ENCODE data around the gene MMP24.
A peak's percentile ranks its signal among the peaks of the same experiment; 100 is the strongest.
"Not testable (repeated sequence)": the region's sequence is repeated elsewhere in the genome, so short reads cannot be mapped to it uniquely, and the experiment has no call there.

The MMP24 gene

DNA sequence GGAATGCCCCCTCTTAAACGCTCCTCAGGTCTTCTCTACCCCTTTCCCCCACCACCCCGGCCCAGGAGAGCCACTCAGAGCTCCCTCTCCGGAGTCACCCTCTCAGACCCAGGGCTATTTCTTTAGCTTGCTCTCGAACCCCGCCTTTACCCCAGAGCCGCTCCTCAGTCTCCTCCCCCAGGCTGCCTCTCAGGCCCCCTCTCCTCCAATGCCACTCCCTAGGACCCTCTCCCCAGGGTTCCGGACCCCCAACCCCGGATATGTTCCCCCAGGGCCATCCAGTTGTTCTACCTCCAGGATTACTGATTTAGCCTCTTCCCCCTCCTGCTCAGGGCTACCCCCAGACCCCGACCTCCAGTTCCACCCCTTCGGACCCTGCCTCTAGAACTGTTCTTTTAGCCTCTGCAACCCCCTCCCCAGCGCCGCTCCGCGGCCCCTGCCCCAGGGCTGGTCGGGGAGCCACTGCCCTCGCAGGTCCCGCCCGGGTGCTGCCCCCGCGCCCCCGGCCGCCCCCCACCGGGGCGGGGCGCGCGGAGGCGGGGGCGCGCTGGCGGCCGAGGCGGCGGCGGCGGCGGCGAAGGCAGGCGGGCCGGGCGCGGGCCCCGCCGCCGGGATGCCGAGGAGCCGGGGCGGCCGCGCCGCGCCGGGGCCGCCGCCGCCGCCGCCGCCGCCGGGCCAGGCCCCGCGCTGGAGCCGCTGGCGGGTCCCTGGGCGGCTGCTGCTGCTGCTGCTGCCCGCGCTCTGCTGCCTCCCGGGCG is at the start of gene MMP24:
TSS of gene MMP24 (plus strand) at position 565 of the 758 bp plus-strand sequence. CDS start at position 614, 49 bp downstream.
- H3K27me3 Mint-ChIP-seq (ENCODE audit: low read depth): peaks cover 59% of the 10 kb centered on the region
- H3K9me3 Mint-ChIP-seq: no peaks in the 10 kb centered on the region
- H3K27ac Mint-ChIP-seq: peak within 1 kb of the TSS; percentile 2
- peak within 1 kb of the TSS; percentile 57 for H3K4me3 Mint-ChIP-seq
- H3K4me1 Mint-ChIP-seq (ENCODE audit: low read depth): peaks cover 6% of the 10 kb centered on the region
- peaks cover 6% of the 10 kb centered on the region for H3K36me3 Mint-ChIP-seq (ENCODE audit: low read depth)

DNA sequence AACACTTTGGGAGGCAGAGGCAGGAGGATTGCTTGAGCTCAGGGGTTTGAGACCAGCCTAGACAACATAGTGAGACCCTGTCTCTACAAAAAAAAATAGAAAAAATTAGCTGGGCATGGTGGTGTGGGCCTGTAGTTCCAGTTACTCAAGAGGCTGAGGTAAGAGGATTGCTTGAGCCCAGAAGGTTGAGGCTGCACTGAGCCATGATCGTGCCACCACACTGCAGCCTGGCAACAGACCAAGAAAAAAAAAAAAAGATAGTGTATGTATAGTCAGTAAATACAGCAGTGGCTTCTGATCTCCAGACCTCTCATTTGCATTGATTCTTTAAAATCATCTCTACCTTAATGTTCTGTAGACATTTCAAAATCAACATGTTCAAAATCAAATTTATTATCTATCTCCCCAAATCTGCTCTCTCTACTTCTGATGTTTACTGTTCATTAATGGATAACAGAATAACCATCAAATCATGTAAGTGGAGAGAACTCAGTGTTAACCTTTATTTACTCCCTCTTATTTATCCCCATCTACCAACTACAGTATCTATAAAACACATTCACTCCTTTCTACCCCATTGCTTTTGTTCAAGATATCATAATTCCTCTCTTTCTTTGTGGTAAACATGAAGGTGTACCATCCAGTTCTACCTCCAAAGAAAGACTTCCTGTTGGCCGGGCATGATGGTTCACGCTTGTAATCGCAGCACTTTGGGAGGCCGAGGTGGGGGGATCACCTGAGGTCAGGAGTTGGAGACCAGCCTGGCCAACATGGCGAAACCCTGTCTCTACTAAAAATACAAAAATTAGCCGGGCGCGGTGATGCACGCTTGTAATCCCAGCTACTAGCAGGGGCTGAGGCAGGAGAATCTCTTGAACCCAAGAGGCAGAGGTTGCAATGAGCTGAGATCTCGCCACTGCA is 46.9 kb upstream of the MMP24 start:
- H3K36me3 Mint-ChIP-seq (ENCODE audit: low read depth): peaks cover 2% of the 10 kb centered on the region

DNA sequence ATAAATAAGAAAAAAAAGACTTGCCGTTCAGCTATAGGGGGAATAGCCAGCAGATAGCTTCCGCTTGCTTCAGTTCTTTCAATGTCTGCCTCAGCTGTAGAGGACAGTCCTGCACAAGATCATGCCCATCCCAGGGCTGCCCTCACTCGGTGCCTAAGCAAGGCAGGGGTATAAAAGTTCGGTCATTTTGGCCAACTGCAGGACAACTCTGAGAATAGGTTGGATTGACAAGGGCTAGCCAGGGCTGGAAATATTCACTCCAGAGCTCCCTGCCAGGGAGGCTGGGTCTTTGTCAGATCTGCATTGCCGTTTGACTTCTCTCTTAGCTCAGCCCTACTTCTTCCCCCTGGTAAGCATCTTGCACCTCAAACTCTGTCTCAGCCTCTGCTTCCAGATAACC is 46.2 kb upstream of the MMP24 start:
- Mint-ChIP-seq H3K4me3 (no peak overlapping the region), H3K36me3 (ENCODE audit: low read depth) (peaks cover 2% of the 10 kb centered on the region), H3K27ac (no peak overlapping the region), H3K27me3 (ENCODE audit: low read depth) (no peaks in the 10 kb centered on the region), H3K4me1 (ENCODE audit: low read depth) (no peaks in the 10 kb centered on the region), H3K9me3 (no peaks in the 10 kb centered on the region)

More for the DNA sequence above, 46.9 kb upstream of the MMP24 start:
- no peak overlapping the region for H3K4me3 Mint-ChIP-seq
- no peak overlapping the region for H3K27ac Mint-ChIP-seq
- no peaks in the 10 kb centered on the region for H3K27me3 Mint-ChIP-seq (ENCODE audit: low read depth)
- no peaks in the 10 kb centered on the region for H3K9me3 Mint-ChIP-seq
- no peaks in the 10 kb centered on the region for H3K4me1 Mint-ChIP-seq (ENCODE audit: low read depth)

DNA sequence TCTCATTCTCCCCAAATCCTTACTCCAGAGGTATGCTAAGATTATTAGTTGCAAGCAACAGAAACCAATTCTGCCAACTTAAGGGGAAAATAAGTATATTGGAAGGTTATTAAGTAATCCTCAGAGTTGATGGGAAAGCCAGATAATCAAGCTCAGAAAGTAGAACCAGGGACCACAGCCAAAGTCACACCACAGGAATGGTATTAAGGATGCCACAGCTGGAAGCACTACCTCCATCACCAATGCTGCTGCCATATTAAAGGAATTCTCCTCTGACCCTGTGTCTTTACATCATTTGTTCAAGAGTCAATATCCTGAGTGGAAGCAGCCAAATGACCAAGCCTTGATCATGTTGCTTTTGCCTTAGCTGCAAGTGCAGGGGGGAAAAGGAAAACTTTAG is 44.8 kb upstream of the MMP24 start:
- H3K4me3 Mint-ChIP-seq: no peak overlapping the region
- no peaks in the 10 kb centered on the region for H3K9me3 Mint-ChIP-seq
- H3K27ac Mint-ChIP-seq: no peak overlapping the region
- peaks cover 2% of the 10 kb centered on the region for H3K36me3 Mint-ChIP-seq (ENCODE audit: low read depth)
- H3K27me3 Mint-ChIP-seq (ENCODE audit: low read depth): no peaks in the 10 kb centered on the region
- no peaks in the 10 kb centered on the region for H3K4me1 Mint-ChIP-seq (ENCODE audit: low read depth)

DNA sequence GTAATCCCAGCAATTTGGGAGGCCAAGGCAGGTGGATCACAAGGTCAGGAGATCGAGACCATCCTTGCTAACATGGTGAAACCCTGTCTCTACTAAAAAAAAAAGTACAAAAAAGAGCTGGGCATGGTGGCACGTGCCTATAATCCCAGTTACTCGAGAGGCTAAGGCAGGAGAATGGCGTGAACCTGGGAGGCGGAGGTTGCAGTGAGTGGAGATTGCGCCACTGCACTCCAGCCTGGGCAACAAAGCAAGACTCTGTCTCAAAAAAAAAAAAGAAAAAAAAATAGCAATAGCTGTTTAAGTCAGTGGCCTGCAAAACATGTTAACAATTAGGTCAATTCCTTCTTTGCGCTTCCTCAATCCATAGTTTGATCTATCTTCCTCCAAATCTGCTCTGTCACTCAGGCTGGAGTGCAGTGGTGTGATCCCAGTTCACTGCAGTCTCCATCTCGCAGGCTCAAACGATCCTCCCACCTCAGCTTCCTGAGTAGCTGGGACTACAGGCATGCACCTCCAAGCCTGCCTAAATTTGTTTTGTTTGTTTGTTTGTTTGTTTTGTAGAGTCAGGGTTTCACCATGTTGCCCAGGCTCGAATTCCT is 39.7 kb upstream of the MMP24 start:
- not testable (repeated sequence) for H3K27me3 Mint-ChIP-seq (ENCODE audit: low read depth); H3K36me3 Mint-ChIP-seq (ENCODE audit: low read depth); H3K4me3 Mint-ChIP-seq; H3K4me1 Mint-ChIP-seq (ENCODE audit: low read depth); H3K9me3 Mint-ChIP-seq; H3K27ac Mint-ChIP-seq

DNA sequence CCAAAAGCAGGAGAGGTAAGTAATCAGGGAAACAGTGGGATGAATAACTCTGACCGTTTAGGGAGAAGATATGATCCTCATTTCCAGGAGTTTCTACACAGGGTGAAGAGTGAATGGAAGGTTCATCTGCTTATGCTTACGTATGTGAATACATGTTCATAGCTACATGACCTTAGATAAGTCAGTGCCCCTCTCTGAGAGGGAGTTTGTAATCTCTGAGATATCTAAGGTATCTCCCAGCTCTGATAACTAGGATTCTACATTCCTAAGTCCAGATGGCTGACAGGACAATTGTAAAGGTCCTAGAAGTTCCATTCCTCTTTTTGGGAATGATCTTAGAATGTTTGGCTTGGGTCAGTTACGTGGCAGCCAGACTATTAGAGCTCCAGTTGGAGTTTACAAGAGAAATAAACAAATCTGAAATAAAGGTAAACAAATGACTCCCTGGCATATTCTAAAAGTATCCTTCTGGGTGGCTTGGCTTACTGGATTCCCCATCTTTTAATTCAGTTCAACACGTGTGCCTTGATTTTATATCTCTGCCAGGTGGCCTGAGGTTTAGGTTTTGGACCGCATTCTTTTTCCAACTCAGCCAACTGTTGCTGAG is 38.8 kb upstream of the MMP24 start:
- Mint-ChIP-seq H3K4me3 (no peak overlapping the region), H3K27ac (no peak overlapping the region), H3K36me3 (ENCODE audit: low read depth) (no peaks in the 10 kb centered on the region), H3K9me3 (no peaks in the 10 kb centered on the region), H3K4me1 (ENCODE audit: low read depth) (no peaks in the 10 kb centered on the region), H3K27me3 (ENCODE audit: low read depth) (no peaks in the 10 kb centered on the region)

DNA sequence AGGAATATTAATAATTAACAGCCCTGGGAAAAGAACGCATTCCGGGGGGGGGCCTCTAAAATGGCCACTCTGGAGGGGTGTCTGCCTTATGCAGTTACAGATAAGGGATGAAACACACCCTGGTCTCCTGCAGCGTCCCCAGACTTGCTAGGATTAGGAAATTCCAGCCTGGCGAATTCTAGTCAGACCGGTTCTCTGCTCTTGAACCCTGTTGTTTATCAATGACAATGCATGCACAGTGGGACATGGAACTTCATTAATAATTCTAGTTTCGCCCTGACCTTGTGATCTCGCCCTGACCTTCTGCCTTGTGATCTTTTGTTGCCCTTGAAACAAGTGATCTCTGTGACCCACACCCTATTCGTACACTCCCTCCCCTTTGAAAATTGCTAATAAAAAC is 37.3 kb upstream of the MMP24 start:
- not testable (repeated sequence) for H3K9me3 Mint-ChIP-seq; H3K36me3 Mint-ChIP-seq (ENCODE audit: low read depth); H3K4me3 Mint-ChIP-seq; H3K4me1 Mint-ChIP-seq (ENCODE audit: low read depth); H3K27me3 Mint-ChIP-seq (ENCODE audit: low read depth); H3K27ac Mint-ChIP-seq

DNA sequence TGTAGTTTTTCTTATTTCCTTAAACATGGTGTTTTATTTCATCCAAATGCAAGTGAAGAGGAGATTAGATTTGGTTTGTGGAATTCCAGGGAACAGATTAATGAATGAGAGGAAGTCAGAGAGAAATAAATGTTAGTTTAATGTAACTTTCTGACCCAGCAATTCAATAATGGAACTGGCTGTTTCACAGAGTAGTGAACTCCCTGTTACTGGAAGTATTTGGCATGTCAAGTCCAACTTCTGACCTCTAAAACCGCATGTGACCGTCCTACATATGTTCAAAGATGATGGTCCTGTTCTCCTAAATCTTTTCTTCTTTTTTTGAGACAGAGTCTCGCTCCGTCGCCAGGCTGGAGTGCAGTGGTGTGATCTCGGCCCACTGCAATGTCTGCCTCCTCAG is 35.9 kb upstream of the MMP24 start:
- no peak overlapping the region for H3K4me3 Mint-ChIP-seq
- no peaks in the 10 kb centered on the region for H3K27me3 Mint-ChIP-seq (ENCODE audit: low read depth)
- H3K27ac Mint-ChIP-seq: no peak overlapping the region
- peaks cover 6% of the 10 kb centered on the region for H3K9me3 Mint-ChIP-seq
- H3K36me3 Mint-ChIP-seq (ENCODE audit: low read depth): peaks cover 2% of the 10 kb centered on the region
- H3K4me1 Mint-ChIP-seq (ENCODE audit: low read depth): no peaks in the 10 kb centered on the region

DNA sequence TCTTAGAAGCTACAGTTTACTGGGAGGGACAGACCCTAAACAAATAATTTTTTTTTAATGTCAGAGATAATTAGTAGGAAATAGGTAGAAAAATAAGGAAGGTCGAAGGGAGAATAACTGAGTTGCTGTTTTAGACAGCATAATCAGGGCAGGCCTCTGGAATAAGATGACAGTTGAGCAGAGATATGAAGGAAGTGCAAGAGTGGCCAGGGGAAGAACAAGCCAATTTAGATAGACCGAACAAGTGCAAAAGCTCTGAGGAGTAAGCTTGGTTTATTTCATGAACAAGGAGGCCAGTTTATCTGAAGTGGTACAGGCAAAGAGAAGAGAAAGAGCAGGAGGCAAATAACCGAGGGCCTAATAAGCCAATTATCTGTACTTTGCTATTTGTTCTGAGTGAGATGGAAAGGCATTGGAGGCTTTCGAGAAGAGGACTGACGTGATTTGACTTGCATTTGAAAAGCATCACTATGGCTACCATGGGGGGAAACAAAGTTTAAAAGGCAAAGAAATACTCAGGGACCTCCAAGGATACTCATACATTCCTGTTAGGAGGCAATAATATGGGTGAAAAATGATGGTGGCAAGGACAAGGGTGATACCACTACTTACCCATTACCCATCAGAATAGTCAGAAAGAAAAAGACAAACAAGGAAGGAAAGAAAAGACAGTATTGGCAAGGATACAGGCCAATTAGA is 34.9 kb upstream of the MMP24 start:
- Mint-ChIP-seq H3K27me3 (ENCODE audit: low read depth) (no peaks in the 10 kb centered on the region), H3K36me3 (ENCODE audit: low read depth) (peaks cover 4% of the 10 kb centered on the region), H3K27ac (no peak overlapping the region), H3K4me1 (ENCODE audit: low read depth) (no peaks in the 10 kb centered on the region), H3K9me3 (peaks cover 11% of the 10 kb centered on the region), H3K4me3 (no peak overlapping the region)

DNA sequence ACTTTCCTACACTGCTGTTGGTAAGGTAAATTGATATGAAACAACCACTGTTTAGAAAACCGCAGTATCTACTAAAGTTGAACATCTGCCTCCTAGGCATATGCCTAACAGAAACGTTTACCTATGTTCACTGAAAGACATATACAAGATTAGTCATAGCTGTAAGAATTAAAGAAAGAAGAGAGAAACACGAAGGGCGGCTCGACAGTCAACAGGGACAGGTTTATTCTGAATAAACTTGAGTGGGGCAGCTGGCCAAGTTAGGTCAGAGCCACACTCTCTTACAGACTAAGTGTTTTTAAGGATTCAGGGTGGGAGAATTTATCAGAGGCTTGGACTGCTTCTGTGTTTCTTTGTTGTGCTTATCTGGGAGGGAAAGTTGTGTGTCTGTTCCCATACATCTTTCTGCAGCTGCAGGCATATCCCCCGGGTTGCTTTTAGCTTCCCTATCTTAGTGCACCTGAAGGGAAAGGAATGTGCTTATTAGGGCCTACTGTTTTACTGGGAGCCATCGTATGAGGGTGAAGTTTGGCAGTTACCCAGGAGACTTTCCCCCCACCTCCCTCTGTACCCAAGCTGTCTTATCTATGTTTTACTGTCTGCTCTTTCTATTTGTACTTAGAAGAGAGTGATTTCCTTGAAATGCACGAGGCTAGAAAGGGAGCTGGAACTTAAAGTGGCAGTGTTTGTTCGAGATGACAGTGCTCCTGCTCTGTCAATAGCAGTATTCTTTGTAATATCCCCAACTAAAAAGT is 34.2 kb upstream of the MMP24 start:
- Mint-ChIP-seq H3K27me3 (ENCODE audit: low read depth) (no peaks in the 10 kb centered on the region), H3K4me3 (no peak overlapping the region)

DNA sequence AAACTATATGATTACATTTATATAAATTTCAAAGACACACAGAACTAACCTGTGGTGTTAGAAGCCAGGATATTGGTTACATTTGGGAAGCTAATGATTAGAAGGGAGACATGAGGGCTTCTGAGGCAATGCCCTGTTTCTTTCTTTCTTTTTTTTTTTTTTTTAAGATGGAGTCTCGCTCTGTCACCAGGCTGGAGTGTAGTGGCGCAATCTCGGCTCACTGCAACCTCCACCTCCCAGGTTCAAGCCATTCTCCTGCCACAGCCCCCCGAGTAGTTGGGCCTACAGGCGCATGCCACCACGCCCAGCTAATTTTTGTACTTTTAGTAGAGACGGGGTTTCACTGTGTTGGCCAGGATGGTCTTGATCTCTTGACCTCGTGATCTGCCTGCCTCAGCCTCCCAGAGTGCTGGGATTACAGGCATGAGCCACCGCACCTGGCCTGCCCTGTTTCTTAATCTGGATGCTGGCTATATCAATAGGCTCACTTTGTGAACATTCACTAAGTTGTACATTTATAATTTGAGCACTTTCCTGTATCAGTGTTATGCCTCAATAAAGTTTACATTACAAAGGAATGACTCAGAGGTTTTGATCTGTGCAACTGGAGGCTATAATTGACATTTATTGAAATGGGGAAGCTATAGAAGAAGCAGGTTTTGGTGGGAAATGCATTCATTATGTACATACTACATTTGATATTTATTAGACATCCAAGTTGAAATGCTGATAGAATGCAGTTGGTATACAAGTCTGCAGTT is 33.3 kb upstream of the MMP24 start:
- not testable (repeated sequence) for H3K36me3 Mint-ChIP-seq (ENCODE audit: low read depth); H3K27ac Mint-ChIP-seq; H3K4me1 Mint-ChIP-seq (ENCODE audit: low read depth); H3K27me3 Mint-ChIP-seq (ENCODE audit: low read depth); H3K4me3 Mint-ChIP-seq
- peaks cover 19% of the 10 kb centered on the region for H3K9me3 Mint-ChIP-seq

More for the DNA sequence above, 34.2 kb upstream of the MMP24 start:
- Mint-ChIP-seq H3K9me3 (peaks cover 18% of the 10 kb centered on the region), H3K36me3 (ENCODE audit: low read depth) (peaks cover 5% of the 10 kb centered on the region), H3K27ac (no peak overlapping the region), H3K4me1 (ENCODE audit: low read depth) (no peaks in the 10 kb centered on the region)

DNA sequence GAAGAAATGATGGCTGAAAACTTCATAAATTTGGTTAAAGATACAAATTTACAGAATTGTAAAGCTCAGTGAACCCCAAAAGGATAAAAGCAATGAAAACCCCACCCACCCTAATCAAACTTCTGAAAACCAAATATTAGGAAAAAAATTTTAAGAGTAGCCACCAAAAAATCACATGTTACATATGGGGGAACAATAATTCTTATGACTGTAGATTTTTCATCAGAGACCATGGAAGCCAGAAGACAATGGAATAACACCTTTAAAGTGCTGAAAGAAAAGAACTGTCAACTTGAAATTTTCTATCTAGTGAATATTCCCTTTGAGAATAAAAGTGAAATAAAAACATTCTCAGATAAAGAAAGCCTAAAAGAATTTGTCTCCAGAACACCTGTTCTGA is 30.2 kb upstream of the MMP24 start:
- Mint-ChIP-seq H3K9me3 (peaks cover 23% of the 10 kb centered on the region), H3K27ac (no peak overlapping the region), H3K27me3 (ENCODE audit: low read depth) (no peaks in the 10 kb centered on the region), H3K36me3 (ENCODE audit: low read depth) (peaks cover 9% of the 10 kb centered on the region), H3K4me3 (no peak overlapping the region), H3K4me1 (ENCODE audit: low read depth) (no peaks in the 10 kb centered on the region)

DNA sequence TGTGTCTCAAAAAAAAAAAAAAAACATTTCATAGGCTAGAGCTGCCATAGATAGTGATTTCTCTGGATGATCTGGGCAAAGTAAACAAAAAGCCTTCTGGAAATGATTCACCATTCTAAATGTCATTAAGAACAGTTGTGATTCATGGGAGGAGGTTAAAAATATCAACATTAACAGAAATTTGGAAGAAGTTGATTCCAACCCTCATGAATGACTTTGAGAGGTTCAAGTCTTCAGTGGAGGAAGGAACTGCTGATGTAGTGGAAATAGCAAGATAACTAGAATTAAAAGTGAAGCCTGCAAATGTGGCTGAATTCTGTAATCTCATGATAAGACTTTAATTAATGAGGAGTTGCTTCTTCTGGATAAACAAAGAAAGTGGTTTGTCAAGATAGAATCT is 26.8 kb upstream of the MMP24 start:
- H3K36me3 Mint-ChIP-seq (ENCODE audit: low read depth): peaks cover 10% of the 10 kb centered on the region
- H3K4me1 Mint-ChIP-seq (ENCODE audit: low read depth): no peaks in the 10 kb centered on the region
- peaks cover 21% of the 10 kb centered on the region for H3K9me3 Mint-ChIP-seq
- no peaks in the 10 kb centered on the region for H3K27me3 Mint-ChIP-seq (ENCODE audit: low read depth)
- H3K27ac Mint-ChIP-seq: no peak overlapping the region
- H3K4me3 Mint-ChIP-seq: no peak overlapping the region
